Prostate gland (tissue), 2 donors: ENCODE data around the gene GRAMD1B.

Source experiments
- POLR2A ChIP-seq: fragments of 450-650 bp; IDR thresholded peaks from one replicate; pipeline ENCODE4 v1.6.1; 2016; ENCODE audit warnings: antibody characterized with exemption, mild to moderate bottlenecking
- POLR2AphosphoS5 ChIP-seq: sonication (generic); formaldehyde crosslinking; IDR thresholded peaks from one replicate; pipeline ENCODE4 v1.6.1; 2017; ENCODE audit warnings: antibody characterized with exemption
- TF ChIP-seq, protein P1 (sequence below), 4 experiments: fragments of 200-600 bp in 2 of 4; fragments of 450-650 bp in 2 of 4; sonication (generic) in 2 of 4; IDR thresholded peaks; 1 replicate in 3 of 4; 2 replicates in 1 of 4; pipeline ENCODE4 v1.5.1; 2016 to 2019; ENCODE audit warnings: antibody characterized with exemption in 4 of 4, mild to moderate bottlenecking in 2 of 4, moderate library complexity in 2 of 4

DNA sequence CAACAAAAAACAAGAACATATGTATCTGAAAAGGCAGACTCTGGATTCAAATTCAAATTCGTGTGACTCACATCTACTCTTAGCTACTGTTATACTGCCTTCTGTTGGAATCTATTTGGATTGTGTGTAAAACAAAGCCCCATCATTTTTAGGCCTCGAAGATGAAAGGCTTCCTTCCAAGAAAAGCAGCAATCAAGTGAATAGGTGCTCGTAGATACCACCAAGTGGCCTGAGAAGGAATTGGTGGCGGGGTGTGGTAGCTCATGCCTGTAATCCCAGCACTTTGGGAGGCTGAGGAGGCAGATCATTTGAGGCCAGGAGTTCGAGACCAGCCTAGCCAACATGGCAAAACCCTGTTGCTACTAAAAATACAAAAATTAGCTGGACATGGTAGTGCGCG is 4.2 kb downstream of the GRAMD1B start:
- TF ChIP-seq, protein P1, sequence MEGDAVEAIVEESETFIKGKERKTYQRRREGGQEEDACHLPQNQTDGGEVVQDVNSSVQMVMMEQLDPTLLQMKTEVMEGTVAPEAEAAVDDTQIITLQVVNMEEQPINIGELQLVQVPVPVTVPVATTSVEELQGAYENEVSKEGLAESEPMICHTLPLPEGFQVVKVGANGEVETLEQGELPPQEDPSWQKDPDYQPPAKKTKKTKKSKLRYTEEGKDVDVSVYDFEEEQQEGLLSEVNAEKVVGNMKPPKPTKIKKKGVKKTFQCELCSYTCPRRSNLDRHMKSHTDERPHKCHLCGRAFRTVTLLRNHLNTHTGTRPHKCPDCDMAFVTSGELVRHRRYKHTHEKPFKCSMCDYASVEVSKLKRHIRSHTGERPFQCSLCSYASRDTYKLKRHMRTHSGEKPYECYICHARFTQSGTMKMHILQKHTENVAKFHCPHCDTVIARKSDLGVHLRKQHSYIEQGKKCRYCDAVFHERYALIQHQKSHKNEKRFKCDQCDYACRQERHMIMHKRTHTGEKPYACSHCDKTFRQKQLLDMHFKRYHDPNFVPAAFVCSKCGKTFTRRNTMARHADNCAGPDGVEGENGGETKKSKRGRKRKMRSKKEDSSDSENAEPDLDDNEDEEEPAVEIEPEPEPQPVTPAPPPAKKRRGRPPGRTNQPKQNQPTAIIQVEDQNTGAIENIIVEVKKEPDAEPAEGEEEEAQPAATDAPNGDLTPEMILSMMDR (IDR thresholded peaks at IDR 0.05): no peak
- TF ChIP-seq POLR2AphosphoS5: no peak
- no peak for TF ChIP-seq POLR2A
